H1 (cell line): ENCODE data around the gene GALNT18. TPM values are rescaled to one million over a fixed set of nuclear protein-coding genes. Genes with fewer than 3 reads are reported as not detected.

Experiments
- CTCF ChIA-PET: fragments of 300-600 bp; sonication (Branson Sonifier 250); formaldehyde crosslinking; loops from one replicate; lab custom pipeline; 2021; ENCODE audit not compliant: partially characterized antibody; lab: Charles Lee
- POLR2A ChIA-PET: fragments of 300-600 bp; sonication (Branson Sonifier 250); formaldehyde crosslinking; loops from one replicate; lab custom pipeline; 2021; ENCODE audit warnings: inconsistent platforms; ENCODE audit not compliant: partially characterized antibody; lab: Charles Lee
- DNase-seq, 2 experiments: peaks; one replicate each; pipeline versions ENCODE4 v3.0.0 to v3.0.0-alpha.2; 2010 to 2022; ENCODE audit warnings: low spot score in 2 of 2, low read depth in 1 of 2, mixed read lengths in 1 of 2
- FAIRE-seq: peaks from 2 replicates; lab custom pipeline; 2011; peaks lifted over from hg19 to GRCh38; lab: Jason Lieb, UNC
- H2AFZ ChIP-seq: 2 replicates; pipeline ENCODE4 v1.8.1; 2012; ENCODE audit warnings: low read length, inconsistent platforms
- H2AK5ac ChIP-seq: 2 replicates; pipeline ENCODE4 v1.6.1; 2013; ENCODE audit warnings: low read depth, low read length
- H2BK120ac ChIP-seq: replicated peaks from 2 replicates; pipeline ENCODE3; 2013; ENCODE audit warnings: low read depth, low read length, inconsistent platforms
- H2BK12ac ChIP-seq: 2 replicates; pipeline ENCODE4 v1.6.1; 2013; ENCODE audit warnings: low read depth, low read length
- H2BK15ac ChIP-seq: 2 replicates; pipeline ENCODE4 v1.6.1; 2013; ENCODE audit warnings: low read length
- H2BK20ac ChIP-seq: 2 replicates; pipeline ENCODE4 v1.6.1; 2013; ENCODE audit warnings: low read length
- H2BK5ac ChIP-seq: 2 replicates; pipeline ENCODE4 v1.6.1; 2013; ENCODE audit warnings: low read depth, low read length
- H3K14ac ChIP-seq: 2 replicates; pipeline ENCODE4 v1.6.1; 2013; ENCODE audit warnings: inconsistent platforms; ENCODE audit not compliant: insufficient read length
- H3K18ac ChIP-seq: 2 replicates; pipeline ENCODE4 v1.6.1; 2013; ENCODE audit warnings: low read length; ENCODE audit errors: extremely low read depth
- H3K23ac ChIP-seq: 2 replicates; pipeline ENCODE4 v1.6.1; 2013; ENCODE audit warnings: inconsistent platforms; ENCODE audit not compliant: insufficient read length
- H3K23me2 ChIP-seq: 2 replicates; pipeline ENCODE4 v1.6.1; 2013; ENCODE audit warnings: low read depth, low read length
- H3K27ac ChIP-seq: 2 replicates; pipeline ENCODE4 v1.6.1; 2011; ENCODE audit warnings: low read depth, low read length, inconsistent platforms
- H3K27me3 ChIP-seq, 4 experiments: replicated peaks in 1 of 4; 1 replicate in 1 of 4; 2 replicates in 3 of 4; pipeline versions ENCODE4 v1.6.1 to v1.8.1; 2011 to 2013; ENCODE audit warnings: low read length in 3 of 4, mild to moderate bottlenecking in 3 of 4, inconsistent platforms in 2 of 4, mixed read lengths in 2 of 4, moderate library complexity in 1 of 4; ENCODE audit not compliant: control insufficient read depth in 3 of 4, insufficient read depth in 3 of 4; ENCODE audit errors: extremely low read depth in 1 of 4
- H3K36me3 ChIP-seq, 4 experiments: 2 replicates each; pipeline versions ENCODE4 v1.6.1 to v1.8.1; 2011 to 2013; ENCODE audit warnings: mild to moderate bottlenecking in 4 of 4, low read length in 3 of 4, moderate library complexity in 2 of 4, control low read depth in 1 of 4, inconsistent platforms in 1 of 4; ENCODE audit not compliant: insufficient read depth in 4 of 4, control insufficient read depth in 2 of 4
- H3K4ac ChIP-seq: replicated peaks from 2 replicates; pipeline ENCODE3; 2013; ENCODE audit warnings: low read length, low read depth, mixed read lengths, inconsistent platforms; ENCODE audit not compliant: insufficient read length
- H3K4me1 ChIP-seq, 4 experiments: replicated peaks in 1 of 4; 1 replicate in 1 of 4; 2 replicates in 3 of 4; pipeline versions ENCODE4 v1.6.1 to v1.8.1; 2011 to 2013; ENCODE audit warnings: low read length in 3 of 4, inconsistent platforms in 2 of 4, mixed read lengths in 1 of 4; ENCODE audit not compliant: insufficient read depth in 4 of 4, control insufficient read depth in 3 of 4
- H3K4me2 ChIP-seq, 2 experiments: 2 replicates each; pipeline versions ENCODE4 v1.6.1 to v1.8.1; 2011 to 2013; ENCODE audit warnings: low read depth in 2 of 2, low read length in 2 of 2, control low read depth in 1 of 2, inconsistent platforms in 1 of 2, mild to moderate bottlenecking in 1 of 2; ENCODE audit not compliant: insufficient read depth in 1 of 2
- H3K4me3 ChIP-seq, 4 experiments: fragments of 200-600, 300-600 bp in 1 of 4; sonication (generic), shearing (Covaris generic), sonication (Bioruptor Twin) in 1 of 4; 2 replicates each; pipeline versions ENCODE4 v1.5.1 to v1.8.1; 2011 to 2016; ENCODE audit warnings: low read length in 4 of 4, low read depth in 3 of 4, control low read depth in 2 of 4, inconsistent platforms in 2 of 4, mild to moderate bottlenecking in 2 of 4, mixed read lengths in 1 of 4, moderate library complexity in 1 of 4; ENCODE audit not compliant: insufficient read depth in 2 of 4; ENCODE audit errors: extremely low read depth in 1 of 4
- H3K56ac ChIP-seq: replicated peaks from 2 replicates; pipeline ENCODE3; 2013; ENCODE audit warnings: low read depth, mild to moderate bottlenecking, mixed read lengths, low read length, inconsistent platforms; ENCODE audit not compliant: insufficient read length
- H3K79me1 ChIP-seq: 2 replicates; pipeline ENCODE4 v1.6.1; 2013; ENCODE audit warnings: low read depth, low read length, control low read depth
- H3K79me2 ChIP-seq, 2 experiments: 2 replicates each; pipeline versions ENCODE4 v1.6.1 to v1.8.1; 2012 to 2013; ENCODE audit warnings: low read length in 2 of 2, mild to moderate bottlenecking in 2 of 2, inconsistent platforms in 1 of 2; ENCODE audit not compliant: insufficient read depth in 2 of 2, control insufficient read depth in 1 of 2
- H3K9ac ChIP-seq, 4 experiments: replicated peaks in 1 of 4; 1 replicate in 1 of 4; 2 replicates in 3 of 4; pipeline versions ENCODE4 v1.6.1 to v1.8.1; 2011 to 2013; ENCODE audit warnings: low read depth in 3 of 4, low read length in 3 of 4, control low read depth in 2 of 4, mild to moderate bottlenecking in 2 of 4, moderate library complexity in 2 of 4, inconsistent platforms in 1 of 4; ENCODE audit errors: extremely low read depth in 1 of 4
- H3K9me3 ChIP-seq, 2 experiments: 2 replicates each; pipeline versions ENCODE4 v1.6.1 to v1.8.1; 2012 to 2013; ENCODE audit warnings: mild to moderate bottlenecking in 2 of 2, moderate library complexity in 2 of 2, control low read depth in 1 of 2, inconsistent platforms in 1 of 2, low read depth in 1 of 2, low read length in 1 of 2, mixed read lengths in 1 of 2; ENCODE audit not compliant: insufficient read depth in 2 of 2
- H4K20me1 ChIP-seq, 2 experiments: replicated peaks in 1 of 2; 2 replicates each; pipeline versions ENCODE3 to v1.8.1; 2011 to 2013; ENCODE audit warnings: inconsistent platforms in 2 of 2, low read length in 2 of 2, mild to moderate bottlenecking in 1 of 2; ENCODE audit not compliant: insufficient read depth in 2 of 2, control insufficient read depth in 1 of 2
- H4K5ac ChIP-seq: 2 replicates; pipeline ENCODE4 v1.6.1; 2013; ENCODE audit warnings: low read length, low read depth, mixed read lengths, inconsistent platforms; ENCODE audit not compliant: insufficient read length
- H4K8ac ChIP-seq: 2 replicates; pipeline ENCODE4 v1.8.0; 2013; ENCODE audit warnings: mild to moderate bottlenecking, moderate library complexity, low read length, inconsistent platforms; ENCODE audit not compliant: insufficient read depth; ENCODE audit errors: extremely low read depth
- H4K91ac ChIP-seq: replicated peaks from 2 replicates; pipeline ENCODE3; 2013; ENCODE audit warnings: low read length, mixed read lengths, inconsistent platforms; ENCODE audit not compliant: insufficient read length
- CREB1 ChIP-seq: IDR thresholded peaks from 2 replicates; pipeline ENCODE4 v1.6.1; 2012; ENCODE audit warnings: inconsistent platforms
- CTBP2 ChIP-seq: IDR thresholded peaks from 2 replicates; pipeline ENCODE4 v1.7.0; 2011; ENCODE audit warnings: borderline replicate concordance, mild to moderate bottlenecking, moderate library complexity, mixed read lengths, low read length; ENCODE audit not compliant: insufficient read depth, insufficient read length
- JUN ChIP-seq: IDR thresholded peaks from 2 replicates; pipeline ENCODE4 v1.6.1; 2011; ENCODE audit warnings: low read depth, mild to moderate bottlenecking, improper control_type of control experiment, low read length
- KDM5A ChIP-seq: fragments of 200-600 bp; IDR thresholded peaks from 2 replicates; pipeline ENCODE4 v1.7.1; 2012; ENCODE audit warnings: mild to moderate bottlenecking, low read length, inconsistent platforms, mixed read lengths
- NRF1 ChIP-seq: IDR thresholded peaks from 2 replicates; pipeline ENCODE4 v1.6.1; 2011; ENCODE audit warnings: mild to moderate bottlenecking, low read depth, low read length, improper control_type of control experiment
- PHF8 ChIP-seq: fragments of 200-600 bp; sonication (generic); conservative IDR thresholded peaks from 2 replicates; pipeline ENCODE4 v1.7.1; 2012; ENCODE audit warnings: low read depth, mild to moderate bottlenecking, inconsistent platforms, low read length, moderate library complexity
- RBBP5 ChIP-seq: IDR thresholded peaks from 2 replicates; pipeline ENCODE4 v1.7.1; 2012; ENCODE audit warnings: low read depth, mild to moderate bottlenecking, inconsistent platforms, low read length, moderate library complexity, borderline replicate concordance
- RFX5 ChIP-seq: IDR thresholded peaks from 2 replicates; pipeline ENCODE4 v1.6.1; 2011; ENCODE audit warnings: low read depth, low read length, improper control_type of control experiment, borderline replicate concordance
- RNF2 ChIP-seq: fragments of 200-900, 300-1000 bp; sonication (generic); IDR thresholded peaks from 2 replicates; pipeline ENCODE4 v1.7.1; 2016; ENCODE audit warnings: borderline replicate concordance, low read depth, mild to moderate bottlenecking, antibody characterized with exemption, low read length; ENCODE audit not compliant: poor library complexity, severe bottlenecking; ENCODE audit errors: missing control alignments
- SP2 ChIP-seq: IDR thresholded peaks from 2 replicates; pipeline ENCODE4 v1.6.1; 2012; ENCODE audit warnings: mild to moderate bottlenecking, low read length, inconsistent platforms
- TEAD4 ChIP-seq: IDR thresholded peaks from 2 replicates; pipeline ENCODE4 v1.6.1; 2012; ENCODE audit warnings: low read depth, low read length, inconsistent platforms, mixed read lengths
- WGBS, 2 experiments: shearing (Covaris generic) in 1 of 2; methylation state at CpG; one replicate each; pipeline versions ENCODE4 v1.1.6 to v1.1.7; 2013 to 2015; ENCODE audit warnings: low lambda C conversion rate in 2 of 2, mixed read lengths in 2 of 2, inconsistent platforms in 1 of 2, low coverage in 1 of 2, missing lambda C conversion rate in 1 of 2; ENCODE audit not compliant: insufficient replicate concordance in 2 of 2, insufficient coverage in 1 of 2, insufficient read length in 1 of 2; ENCODE audit errors: extremely low coverage in 1 of 2, missing lambda C conversion rate in 1 of 2; 5-methylcytosine and 5-hydroxymethylcytosine counted together
- polyA plus RNA-seq, 7 experiments: library from polyadenylated mRNA; depleted of rRNA in 3 of 7; stranded (reverse) in 5 of 7; unstranded in 2 of 7; fragments of >200 nt in 5 of 7; fragments of 200-250 nt in 2 of 7; gene quantifications; 1 replicate in 5 of 7; 2 replicates in 1 of 7; 4 replicates in 1 of 7; pipeline versions ENCODE4 v1.2.1 to v1.2.3, GENCODE V29; 2011 to 2013; ENCODE audit warnings: missing spikeins in 2 of 7, mixed read lengths in 2 of 7
- total RNA-seq: library from RNA; stranded (reverse); fragmentation: NEBNext Ultra II Directional; extraction: Animal tissue kit (Norgen Biotek cat#: 25700); gene quantifications from 2 replicates; pipeline ENCODE4 v1.2.1, GENCODE V29; 2021
- TF ChIP-seq, protein P1 (sequence below), 3 experiments: IDR thresholded peaks; 1 replicate in 2 of 3; 2 replicates in 1 of 3; pipeline versions ENCODE4 v1.5.1 to v1.6.1; 2011; ENCODE audit warnings: low read length in 3 of 3, mild to moderate bottlenecking in 3 of 3, inconsistent platforms in 2 of 3, low read depth in 1 of 3, moderate library complexity in 1 of 3; ENCODE audit not compliant: insufficient read depth in 1 of 3; ENCODE audit errors: control extremely low read depth in 1 of 3

Gene GALNT18
- total and polyA plus RNA-seq, 2 of the 8 experiments (the other 6 are each of a cell fraction or from before 2014, with no cell fraction given): 6.0 to 9.4 TPM

DNA sequence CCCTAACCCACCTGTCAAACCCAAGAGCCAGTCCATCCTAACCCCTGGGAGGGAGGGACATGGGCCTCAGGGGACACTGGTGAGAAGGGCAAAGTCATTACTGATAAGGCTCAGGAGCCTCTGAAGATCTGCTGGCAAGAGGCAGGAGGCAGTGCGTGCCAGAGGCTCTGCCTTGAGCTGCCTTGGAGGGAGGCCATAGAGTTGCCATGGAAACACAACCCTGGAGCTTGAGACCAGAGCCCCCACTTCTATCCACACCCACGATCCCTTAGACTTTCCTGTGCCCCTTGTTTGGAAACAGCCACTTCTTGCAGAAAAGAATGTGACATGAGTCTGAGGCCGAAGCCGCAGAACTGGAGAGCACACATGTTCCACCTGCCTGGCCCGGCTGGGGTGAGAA, 179.0 kb downstream of the GALNT18 start:
- Histone ChIP-seq H3K36me3 (no peaks in the 10 kb centered on the region), H3K56ac (no peak overlapping the region), H3K4me2 (no peak overlapping the region), H4K5ac (no peak overlapping the region), H3K79me2 (no peaks in the 10 kb centered on the region), H4K8ac (no peak overlapping the region), H3K4ac (no peak overlapping the region), H3K23me2 (no peaks in the 10 kb centered on the region), H3K4me1 (peaks cover 0 to 3% (median 0%) of the 10 kb centered on the region in 4 experiments; a peak in 3 of 7 replicates), H4K91ac (no peak overlapping the region), H3K18ac (no peak overlapping the region), H3K79me1 (no peaks in the 10 kb centered on the region), H3K9ac (no peak overlapping the region), H3K9me3 (no peaks in the 10 kb centered on the region), H3K23ac (no peak overlapping the region), H3K4me3 (no peak overlapping the region), H3K27me3 (no peaks in the 10 kb centered on the region), H2BK120ac (no peak overlapping the region), H2BK20ac (no peak overlapping the region), H4K20me1 (no peaks in the 10 kb centered on the region), H3K27ac (no peak overlapping the region), H2AFZ (no peak overlapping the region), H3K14ac (no peak overlapping the region), H2BK15ac (no peak overlapping the region), H2BK12ac (no peak overlapping the region), H2BK5ac (no peak overlapping the region), H2AK5ac (no peak overlapping the region)
- DNase-seq (no peak), FAIRE-seq (no peak)
- WGBS, 2 experiments: 94% methylated on average over 4 of the region's 5 CpGs; no CpG with 5 or more reads in 1 of the 2 experiments
- ChIA-PET POLR2A (no interaction called here), CTCF (no interaction called here)
- TF ChIP-seq CREB1 (no peak), NRF1 (no peak), CTBP2 (no peak), RBBP5 (no peak), RNF2 (no peak), SP2 (no peak), RFX5 (no peak), KDM5A (no peak), JUN (no peak), TEAD4 (no peak), PHF8 (no peak)
- TF ChIP-seq, protein P1, sequence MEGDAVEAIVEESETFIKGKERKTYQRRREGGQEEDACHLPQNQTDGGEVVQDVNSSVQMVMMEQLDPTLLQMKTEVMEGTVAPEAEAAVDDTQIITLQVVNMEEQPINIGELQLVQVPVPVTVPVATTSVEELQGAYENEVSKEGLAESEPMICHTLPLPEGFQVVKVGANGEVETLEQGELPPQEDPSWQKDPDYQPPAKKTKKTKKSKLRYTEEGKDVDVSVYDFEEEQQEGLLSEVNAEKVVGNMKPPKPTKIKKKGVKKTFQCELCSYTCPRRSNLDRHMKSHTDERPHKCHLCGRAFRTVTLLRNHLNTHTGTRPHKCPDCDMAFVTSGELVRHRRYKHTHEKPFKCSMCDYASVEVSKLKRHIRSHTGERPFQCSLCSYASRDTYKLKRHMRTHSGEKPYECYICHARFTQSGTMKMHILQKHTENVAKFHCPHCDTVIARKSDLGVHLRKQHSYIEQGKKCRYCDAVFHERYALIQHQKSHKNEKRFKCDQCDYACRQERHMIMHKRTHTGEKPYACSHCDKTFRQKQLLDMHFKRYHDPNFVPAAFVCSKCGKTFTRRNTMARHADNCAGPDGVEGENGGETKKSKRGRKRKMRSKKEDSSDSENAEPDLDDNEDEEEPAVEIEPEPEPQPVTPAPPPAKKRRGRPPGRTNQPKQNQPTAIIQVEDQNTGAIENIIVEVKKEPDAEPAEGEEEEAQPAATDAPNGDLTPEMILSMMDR (IDR thresholded peaks at IDR 0.05; ENCODE audit: control extremely low read depth in 1 of 3, insufficient read depth in 1 of 3, low read depth in 1 of 3, low read length in 3 of 3): no peak
